ENCODE measurements around the gene TMEM222. TPM values are rescaled to one million over a fixed set of nuclear protein-coding genes. Genes with fewer than 3 reads are reported as not detected.
A peak's percentile ranks its signal among the peaks of the same experiment; 100 is the strongest.

Gene TMEM222
- polyA plus RNA-seq, 1 of the 3 experiments (the other 2 are of a cell fraction), result 51.7 TPM

- Histone ChIP-seq H3K9me3 (no peaks in the 10 kb centered on the region), H3K27ac (ENCODE audit: low read depth in 2 of 2, low read length in 1 of 2) (peak overlapping the region; percentile 74 to 94), H2AFZ (ENCODE audit: low read depth) (peak overlapping the region; percentile 97), H3F3A (replicated peaks; ENCODE audit: insufficient read depth) (peaks cover 9% of the 10 kb centered on the region), H3K4me1 (ENCODE audit: control insufficient read depth in 1 of 2, insufficient read depth in 2 of 2, low read depth in 1 of 2, low read length in 1 of 2) (peaks cover 4 to 14% of the 10 kb centered on the region in 2 experiments; a peak in 2 of 4 replicates), H4K20me1 (ENCODE audit: insufficient read depth) (no peaks in the 10 kb centered on the region), H3K9me2 (no peaks in the 10 kb centered on the region), H3K4me2 (peak overlapping the region; percentile 78), H3K36me3 (replicated peaks in 1 of 2; ENCODE audit: control insufficient read depth in 1 of 2, insufficient read depth in 2 of 2, low read length in 1 of 2) (peaks cover 0 to 13% of the 10 kb centered on the region in 2 experiments), H3K9ac (peak overlapping the region; percentile 93; the same call in 1 of the 2 replicates), H3K79me2 (ENCODE audit: insufficient read depth) (peaks cover 9% of the 10 kb centered on the region; the same call in 1 of the 2 replicates), H3K27me3 (ENCODE audit: insufficient read depth) (no peaks in the 10 kb centered on the region), H3K4me3 (ENCODE audit: low read depth in 2 of 2, low read length in 1 of 2) (peak overlapping the region; percentile 69 to 89)
- no peak for TF ChIP-seq NFIC (IDR thresholded peaks at IDR 0.05; ENCODE audit: borderline replicate concordance)
- no peak for TF ChIP-seq RXRA (IDR thresholded peaks at IDR 0.05; ENCODE audit: borderline replicate concordance, low read depth)
- TF ChIP-seq, protein P1, sequence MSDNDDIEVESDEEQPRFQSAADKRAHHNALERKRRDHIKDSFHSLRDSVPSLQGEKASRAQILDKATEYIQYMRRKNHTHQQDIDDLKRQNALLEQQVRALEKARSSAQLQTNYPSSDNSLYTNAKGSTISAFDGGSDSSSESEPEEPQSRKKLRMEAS (IDR thresholded peaks at IDR 0.05; ENCODE audit: low read depth), result no peak
- TF ChIP-seq, protein P2, sequence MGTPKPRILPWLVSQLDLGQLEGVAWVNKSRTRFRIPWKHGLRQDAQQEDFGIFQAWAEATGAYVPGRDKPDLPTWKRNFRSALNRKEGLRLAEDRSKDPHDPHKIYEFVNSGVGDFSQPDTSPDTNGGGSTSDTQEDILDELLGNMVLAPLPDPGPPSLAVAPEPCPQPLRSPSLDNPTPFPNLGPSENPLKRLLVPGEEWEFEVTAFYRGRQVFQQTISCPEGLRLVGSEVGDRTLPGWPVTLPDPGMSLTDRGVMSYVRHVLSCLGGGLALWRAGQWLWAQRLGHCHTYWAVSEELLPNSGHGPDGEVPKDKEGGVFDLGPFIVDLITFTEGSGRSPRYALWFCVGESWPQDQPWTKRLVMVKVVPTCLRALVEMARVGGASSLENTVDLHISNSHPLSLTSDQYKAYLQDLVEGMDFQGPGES (IDR thresholded peaks at IDR 0.05; ENCODE audit: low read depth, low read length), result no peak
- no peak for TF ChIP-seq SIN3A (IDR thresholded peaks at IDR 0.05; ENCODE audit: borderline replicate concordance, low read depth, low read length)
- TF ChIP-seq SMC3 (IDR thresholded peaks at IDR 0.05; ENCODE audit: low read depth, low read length), result no peak
- TF ChIP-seq, protein P3, sequence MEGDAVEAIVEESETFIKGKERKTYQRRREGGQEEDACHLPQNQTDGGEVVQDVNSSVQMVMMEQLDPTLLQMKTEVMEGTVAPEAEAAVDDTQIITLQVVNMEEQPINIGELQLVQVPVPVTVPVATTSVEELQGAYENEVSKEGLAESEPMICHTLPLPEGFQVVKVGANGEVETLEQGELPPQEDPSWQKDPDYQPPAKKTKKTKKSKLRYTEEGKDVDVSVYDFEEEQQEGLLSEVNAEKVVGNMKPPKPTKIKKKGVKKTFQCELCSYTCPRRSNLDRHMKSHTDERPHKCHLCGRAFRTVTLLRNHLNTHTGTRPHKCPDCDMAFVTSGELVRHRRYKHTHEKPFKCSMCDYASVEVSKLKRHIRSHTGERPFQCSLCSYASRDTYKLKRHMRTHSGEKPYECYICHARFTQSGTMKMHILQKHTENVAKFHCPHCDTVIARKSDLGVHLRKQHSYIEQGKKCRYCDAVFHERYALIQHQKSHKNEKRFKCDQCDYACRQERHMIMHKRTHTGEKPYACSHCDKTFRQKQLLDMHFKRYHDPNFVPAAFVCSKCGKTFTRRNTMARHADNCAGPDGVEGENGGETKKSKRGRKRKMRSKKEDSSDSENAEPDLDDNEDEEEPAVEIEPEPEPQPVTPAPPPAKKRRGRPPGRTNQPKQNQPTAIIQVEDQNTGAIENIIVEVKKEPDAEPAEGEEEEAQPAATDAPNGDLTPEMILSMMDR (IDR thresholded peaks at IDR 0.05), result no peak
- no peak for TF ChIP-seq USF2 (IDR thresholded peaks at IDR 0.05; ENCODE audit: borderline replicate concordance, low read depth, low read length)
- TF ChIP-seq TEAD4 (IDR thresholded peaks at IDR 0.05; ENCODE audit: borderline replicate concordance, insufficient read depth), result no peak
- TF ChIP-seq, protein P4, sequence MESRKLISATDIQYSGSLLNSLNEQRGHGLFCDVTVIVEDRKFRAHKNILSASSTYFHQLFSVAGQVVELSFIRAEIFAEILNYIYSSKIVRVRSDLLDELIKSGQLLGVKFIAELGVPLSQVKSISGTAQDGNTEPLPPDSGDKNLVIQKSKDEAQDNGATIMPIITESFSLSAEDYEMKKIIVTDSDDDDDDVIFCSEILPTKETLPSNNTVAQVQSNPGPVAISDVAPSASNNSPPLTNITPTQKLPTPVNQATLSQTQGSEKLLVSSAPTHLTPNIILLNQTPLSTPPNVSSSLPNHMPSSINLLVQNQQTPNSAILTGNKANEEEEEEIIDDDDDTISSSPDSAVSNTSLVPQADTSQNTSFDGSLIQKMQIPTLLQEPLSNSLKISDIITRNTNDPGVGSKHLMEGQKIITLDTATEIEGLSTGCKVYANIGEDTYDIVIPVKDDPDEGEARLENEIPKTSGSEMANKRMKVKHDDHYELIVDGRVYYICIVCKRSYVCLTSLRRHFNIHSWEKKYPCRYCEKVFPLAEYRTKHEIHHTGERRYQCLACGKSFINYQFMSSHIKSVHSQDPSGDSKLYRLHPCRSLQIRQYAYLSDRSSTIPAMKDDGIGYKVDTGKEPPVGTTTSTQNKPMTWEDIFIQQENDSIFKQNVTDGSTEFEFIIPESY (IDR thresholded peaks at IDR 0.05; ENCODE audit: borderline replicate concordance, low read depth), result no peak
- no peak for TF ChIP-seq NRF1 (IDR thresholded peaks at IDR 0.05; ENCODE audit: low read depth, low read length)
- no peak for TF ChIP-seq RFX5 (IDR thresholded peaks at IDR 0.05; ENCODE audit: low read length)
- TF ChIP-seq YY1 (IDR thresholded peaks at IDR 0.05; ENCODE audit: low read depth), result no peak
- TF ChIP-seq GABPA (IDR thresholded peaks at IDR 0.05; ENCODE audit: low read depth), result no peak
- no peak for TF ChIP-seq REST (IDR thresholded peaks at IDR 0.05; ENCODE audit: low read depth, low read length)
- no peak for TF ChIP-seq MEF2A (IDR thresholded peaks at IDR 0.05; ENCODE audit: borderline replicate concordance, low read depth)
- TF ChIP-seq ELF1 (IDR thresholded peaks at IDR 0.05), result no peak
- no peak for TF ChIP-seq GATA2 (CRISPR knock-in tag; IDR thresholded peaks at IDR 0.05)
- no peak for TF ChIP-seq RCOR1 (IDR thresholded peaks at IDR 0.05; ENCODE audit: low read length)
- no peak for DNase-seq
- POLR2A ChIA-PET, result interaction anchor here (1.0 to 2.6 kb wide), 6 partner anchors 18 to 235 kb away, joined by 3 to 24 read pairs (median 8); partner anchors contain the start of gene GPR3
- CTCF ChIA-PET, result interaction anchor here (0.9 to 9.6 kb wide), 16 partner anchors 11 to 290 kb away, joined by 3 to 154 read pairs (median 8); partner anchors contain the start of gene CD164L2
- WGBS (ENCODE audit: low lambda C conversion rate), result 46% methylated on average over 4 of the region's 8 CpGs
Measured at GRCh38 chr1:27367160-27367650, 45.2 kb downstream of the TMEM222 start.

Measured in SK-N-SH (cell line).